Subcutaneous abdominal adipose tissue (tissue), 5 donors: ENCODE results near the gene GPR52.
A peak's percentile ranks its signal among the peaks of the same experiment; 100 is the strongest.

Source experiments
- H3K27ac ChIP-seq: one replicate; pipeline ENCODE4 v1.7.0; 2013; ENCODE audit warnings: low read depth, mild to moderate bottlenecking, inconsistent platforms, low read length, moderate library complexity
- H3K27me3 ChIP-seq, 5 donors: one replicate each; pipeline ENCODE4 v1.7.0; 2013; ENCODE audit warnings: low read length in 5 of 5, inconsistent platforms in 1 of 5; ENCODE audit not compliant: control insufficient read depth in 5 of 5, insufficient read depth in 4 of 5
- H3K36me3 ChIP-seq, 5 donors: one replicate each; pipeline ENCODE4 v1.7.0; 2013; ENCODE audit warnings: low read length in 5 of 5; ENCODE audit not compliant: control insufficient read depth in 5 of 5, insufficient read depth in 5 of 5
- H3K4me1 ChIP-seq, 5 donors: one replicate each; pipeline ENCODE4 v1.7.0; 2013; ENCODE audit warnings: low read length in 5 of 5, mild to moderate bottlenecking in 3 of 5, moderate library complexity in 1 of 5; ENCODE audit not compliant: control insufficient read depth in 5 of 5, insufficient read depth in 5 of 5
- H3K4me3 ChIP-seq, 5 donors: one replicate each; pipeline ENCODE4 v1.7.0; 2013; ENCODE audit warnings: low read length in 5 of 5, low read depth in 1 of 5
- H3K9ac ChIP-seq, 5 donors: one replicate each; pipeline ENCODE4 v1.7.0; 2013; ENCODE audit warnings: low read length in 5 of 5, mild to moderate bottlenecking in 4 of 5, moderate library complexity in 3 of 5
- H3K9me3 ChIP-seq, 5 donors: one replicate each; pipeline ENCODE4 v1.7.0; 2013; ENCODE audit warnings: low read length in 5 of 5; ENCODE audit not compliant: control insufficient read depth in 5 of 5
- donor health status: healthy.
- donor health status: healthy.
- donor health status: healthy.
- donor health status: healthy.
- donor health status: healthy.

Gene GPR52

GRCh38 chr1:174414203-174414602, 33.6 kb upstream of the GPR52 start:
- H3K9me3 ChIP-seq: no peaks in the 10 kb centered on the region
- H3K27ac ChIP-seq: no peak overlapping the region
- peak overlapping the region in 1 of 5 donors; percentile 46 for H3K9ac ChIP-seq
- H3K36me3 ChIP-seq: no peaks in the 10 kb centered on the region
- H3K4me1 ChIP-seq: no peaks in the 10 kb centered on the region
- H3K4me3 ChIP-seq: peak overlapping the region in 2 of 5 donors; percentile 37 to 40
- no peaks in the 10 kb centered on the region for H3K27me3 ChIP-seq

DNA sequence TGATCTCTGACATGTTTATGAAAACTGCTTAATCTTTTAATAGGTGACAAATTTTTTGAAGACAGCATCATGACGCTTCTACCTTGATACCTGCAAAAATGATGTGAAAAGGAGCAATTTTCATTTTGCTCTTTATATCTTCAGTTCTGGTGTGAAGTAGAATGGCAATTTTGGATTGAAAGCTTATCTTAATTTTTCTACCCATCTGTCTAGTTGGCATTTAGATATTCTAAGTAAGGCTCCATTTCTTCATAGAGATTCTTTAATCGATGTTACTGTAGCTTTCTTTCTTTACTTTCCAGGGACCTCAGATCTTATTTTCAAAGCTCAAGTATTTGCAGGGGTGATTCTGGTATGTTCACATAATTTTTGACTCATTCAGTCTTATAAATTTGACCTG, 32.3 kb upstream of the GPR52 start:
- no peak overlapping the region for H3K9ac ChIP-seq
- H3K27me3 ChIP-seq: no peaks in the 10 kb centered on the region
- no peak overlapping the region for H3K4me3 ChIP-seq
- no peak overlapping the region for H3K27ac ChIP-seq
- no peaks in the 10 kb centered on the region for H3K4me1 ChIP-seq
- H3K9me3 ChIP-seq: no peaks in the 10 kb centered on the region
- no peaks in the 10 kb centered on the region for H3K36me3 ChIP-seq

- no peak overlapping the region for H3K9ac ChIP-seq
- no peaks in the 10 kb centered on the region for H3K36me3 ChIP-seq
- H3K4me3 ChIP-seq: no peak overlapping the region
- no peaks in the 10 kb centered on the region for H3K9me3 ChIP-seq
- no peak overlapping the region for H3K27ac ChIP-seq
- no peaks in the 10 kb centered on the region for H3K27me3 ChIP-seq
- H3K4me1 ChIP-seq: no peaks in the 10 kb centered on the region
These were observed 29.8 kb upstream of the GPR52 start for GRCh38 chr1:174417921-174418320.

- H3K36me3 ChIP-seq: no peaks in the 10 kb centered on the region
- no peak overlapping the region for H3K27ac ChIP-seq
- H3K9ac ChIP-seq: no peak overlapping the region
- no peaks in the 10 kb centered on the region for H3K27me3 ChIP-seq
- H3K4me1 ChIP-seq: no peaks in the 10 kb centered on the region
- H3K9me3 ChIP-seq: no peaks in the 10 kb centered on the region
- no peak overlapping the region for H3K4me3 ChIP-seq
These were observed 22.6 kb upstream of the GPR52 start for GRCh38 chr1:174425121-174425520.

GRCh38 chr1:174426153-174426552, 21.6 kb upstream of the GPR52 start:
- Histone ChIP-seq H3K27me3 (no peaks in the 10 kb centered on the region), H3K4me3 (no peak overlapping the region), H3K4me1 (no peaks in the 10 kb centered on the region), H3K9ac (no peak overlapping the region), H3K9me3 (no peaks in the 10 kb centered on the region), H3K36me3 (no peaks in the 10 kb centered on the region), H3K27ac (no peak overlapping the region)

DNA sequence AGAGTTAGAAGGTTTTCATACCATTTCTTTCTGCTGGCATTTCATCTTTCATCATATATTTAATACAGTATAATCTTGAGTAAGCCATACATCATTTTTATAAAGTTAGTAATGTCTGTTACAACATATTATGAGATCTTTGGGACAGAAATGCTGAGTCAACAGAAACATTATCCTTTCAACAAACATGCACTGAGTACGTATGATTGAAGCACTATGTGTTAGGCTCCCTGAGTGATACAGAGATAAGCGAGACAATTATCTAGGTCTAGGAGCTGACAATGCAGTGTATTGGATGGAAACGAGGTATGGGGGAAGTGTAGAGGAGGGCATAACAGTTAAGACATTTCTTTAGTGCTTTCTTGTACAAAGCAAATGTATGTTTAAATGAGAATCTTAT, 19.7 kb upstream of the GPR52 start:
- H3K27me3 ChIP-seq: no peaks in the 10 kb centered on the region
- H3K4me3 ChIP-seq: no peak overlapping the region
- H3K9me3 ChIP-seq: no peaks in the 10 kb centered on the region
- no peak overlapping the region for H3K9ac ChIP-seq
- no peaks in the 10 kb centered on the region for H3K4me1 ChIP-seq
- H3K27ac ChIP-seq: no peak overlapping the region
- H3K36me3 ChIP-seq: no peaks in the 10 kb centered on the region

- no peak overlapping the region for H3K4me3 ChIP-seq
- H3K9me3 ChIP-seq: no peaks in the 10 kb centered on the region
- H3K27ac ChIP-seq: no peak overlapping the region
- H3K9ac ChIP-seq: no peak overlapping the region
- H3K4me1 ChIP-seq: no peaks in the 10 kb centered on the region
- no peaks in the 10 kb centered on the region for H3K27me3 ChIP-seq
- H3K36me3 ChIP-seq: no peaks in the 10 kb centered on the region
These were observed 19.0 kb upstream of the GPR52 start for GRCh38 chr1:174428739-174429138.

DNA sequence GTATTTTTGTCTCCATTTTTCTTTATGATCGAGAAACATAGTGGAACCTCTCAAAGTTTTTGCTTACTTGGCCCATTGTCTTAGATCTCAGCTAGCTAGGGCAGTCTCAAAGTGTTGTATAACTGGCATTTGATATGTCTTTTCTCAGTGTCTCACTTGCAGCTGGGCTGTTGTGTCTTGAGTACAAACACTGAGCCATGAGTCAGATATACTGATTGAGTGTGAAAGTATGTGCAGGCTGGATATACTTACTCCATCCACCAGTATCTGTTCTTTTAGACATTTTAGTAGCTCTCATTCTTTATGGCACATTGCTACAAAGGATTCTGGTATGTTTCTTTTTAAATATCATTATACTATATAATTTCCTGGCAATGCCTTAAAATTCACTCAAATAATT, 14.3 kb upstream of the GPR52 start:
- no peak overlapping the region for H3K27ac ChIP-seq
- H3K4me1 ChIP-seq: no peaks in the 10 kb centered on the region
- H3K9me3 ChIP-seq: peaks cover 0 to 3% (median 0%) of the 10 kb centered on the region in 5 donors
- H3K27me3 ChIP-seq: no peaks in the 10 kb centered on the region
- no peaks in the 10 kb centered on the region for H3K36me3 ChIP-seq
- no peak overlapping the region for H3K9ac ChIP-seq
- no peak overlapping the region for H3K4me3 ChIP-seq

GRCh38 chr1:174445351-174445750, 2.4 kb upstream of the GPR52 start:
- H3K4me1 ChIP-seq: peaks cover 0 to 11% (median 6%) of the 10 kb centered on the region in 5 donors
- no peak overlapping the region for H3K4me3 ChIP-seq
- no peak overlapping the region for H3K27ac ChIP-seq
- no peaks in the 10 kb centered on the region for H3K27me3 ChIP-seq
- no peak overlapping the region for H3K9ac ChIP-seq
- no peaks in the 10 kb centered on the region for H3K9me3 ChIP-seq
- H3K36me3 ChIP-seq: no peaks in the 10 kb centered on the region

- no peak overlapping the region for H3K27ac ChIP-seq
- no peak overlapping the region for H3K9ac ChIP-seq
- peaks cover 0 to 11% (median 6%) of the 10 kb centered on the region in 5 donors for H3K4me1 ChIP-seq
- no peaks in the 10 kb centered on the region for H3K9me3 ChIP-seq
- H3K4me3 ChIP-seq: no peak overlapping the region
- no peaks in the 10 kb centered on the region for H3K36me3 ChIP-seq
- no peaks in the 10 kb centered on the region for H3K27me3 ChIP-seq
These were observed 1.9 kb upstream of the GPR52 start for GRCh38 chr1:174445817-174446216.

GRCh38 chr1:174448531-174448883, 743 bp downstream of the GPR52 start:
- Histone ChIP-seq H3K9me3 (peaks cover 0 to 3% (median 0%) of the 10 kb centered on the region in 5 donors), H3K9ac (no peak overlapping the region), H3K4me3 (no peak overlapping the region), H3K27me3 (no peaks in the 10 kb centered on the region), H3K36me3 (no peaks in the 10 kb centered on the region), H3K4me1 (peaks cover 0 to 11% (median 6%) of the 10 kb centered on the region in 5 donors), H3K27ac (no peak overlapping the region)
